ENCODE measurements around the gene ASCC3.

ASCC3 gene

DNA sequence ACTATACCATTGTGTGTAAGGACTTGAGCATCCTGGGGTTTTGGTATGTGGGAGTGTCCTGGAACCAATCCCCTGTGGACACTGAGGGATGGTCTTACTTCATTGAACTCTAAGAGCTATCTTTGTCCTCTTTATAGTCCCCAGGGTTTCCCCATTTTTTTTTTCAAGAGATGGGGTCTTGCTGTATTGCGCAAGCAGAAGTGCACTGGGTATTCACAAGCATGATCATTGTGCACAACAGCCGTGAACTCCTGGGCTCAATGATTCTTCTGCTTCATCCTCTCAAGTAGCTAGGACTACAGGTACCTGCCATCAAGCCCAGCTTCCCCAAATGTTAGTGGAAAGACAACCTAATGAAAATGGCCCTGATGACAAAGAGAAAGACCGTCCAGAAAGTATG lies 2.2 kb upstream of the ASCC3 start:
- H3K27ac ChIP-seq = no peak overlapping the region
- TF ChIP-seq ZFX (IDR thresholded peaks at IDR 0.05; ENCODE audit: borderline replicate concordance) = no peak
- TF ChIP-seq, protein P1, sequence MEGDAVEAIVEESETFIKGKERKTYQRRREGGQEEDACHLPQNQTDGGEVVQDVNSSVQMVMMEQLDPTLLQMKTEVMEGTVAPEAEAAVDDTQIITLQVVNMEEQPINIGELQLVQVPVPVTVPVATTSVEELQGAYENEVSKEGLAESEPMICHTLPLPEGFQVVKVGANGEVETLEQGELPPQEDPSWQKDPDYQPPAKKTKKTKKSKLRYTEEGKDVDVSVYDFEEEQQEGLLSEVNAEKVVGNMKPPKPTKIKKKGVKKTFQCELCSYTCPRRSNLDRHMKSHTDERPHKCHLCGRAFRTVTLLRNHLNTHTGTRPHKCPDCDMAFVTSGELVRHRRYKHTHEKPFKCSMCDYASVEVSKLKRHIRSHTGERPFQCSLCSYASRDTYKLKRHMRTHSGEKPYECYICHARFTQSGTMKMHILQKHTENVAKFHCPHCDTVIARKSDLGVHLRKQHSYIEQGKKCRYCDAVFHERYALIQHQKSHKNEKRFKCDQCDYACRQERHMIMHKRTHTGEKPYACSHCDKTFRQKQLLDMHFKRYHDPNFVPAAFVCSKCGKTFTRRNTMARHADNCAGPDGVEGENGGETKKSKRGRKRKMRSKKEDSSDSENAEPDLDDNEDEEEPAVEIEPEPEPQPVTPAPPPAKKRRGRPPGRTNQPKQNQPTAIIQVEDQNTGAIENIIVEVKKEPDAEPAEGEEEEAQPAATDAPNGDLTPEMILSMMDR (IDR thresholded peaks at IDR 0.05) = no peak

DNA sequence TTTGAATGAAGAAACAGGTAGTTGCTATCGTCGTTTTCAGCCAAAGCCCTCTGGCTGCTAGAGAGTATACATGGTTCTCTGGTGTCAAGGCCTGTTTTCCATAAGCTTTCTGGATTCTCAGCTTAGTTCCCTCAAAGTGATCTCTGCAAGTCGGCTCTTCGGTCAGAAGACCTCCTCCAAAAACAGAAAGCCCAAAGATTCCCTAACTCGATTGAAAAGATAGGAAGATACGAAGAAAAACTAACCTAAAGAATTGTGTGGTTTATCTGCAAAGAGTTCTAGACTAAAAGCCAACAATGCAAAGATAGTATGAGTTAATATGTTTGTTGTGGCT lies 545 bp upstream of the ASCC3 start:
- no peak for TF ChIP-seq ZFX (IDR thresholded peaks at IDR 0.05; ENCODE audit: borderline replicate concordance)
- TF ChIP-seq, protein P1 (IDR thresholded peaks at IDR 0.05) = no peak
- H3K27ac ChIP-seq = peak overlapping the region; percentile 77

GRCh38 chr6:100880149-100880852 lies 828 bp downstream of the ASCC3 start:
- TF ChIP-seq, protein P1 (IDR thresholded peaks at IDR 0.05) = no peak
- no peak for TF ChIP-seq ZFX (IDR thresholded peaks at IDR 0.05; ENCODE audit: borderline replicate concordance)
- H3K27ac ChIP-seq = peak overlapping the region; percentile 77

DNA sequence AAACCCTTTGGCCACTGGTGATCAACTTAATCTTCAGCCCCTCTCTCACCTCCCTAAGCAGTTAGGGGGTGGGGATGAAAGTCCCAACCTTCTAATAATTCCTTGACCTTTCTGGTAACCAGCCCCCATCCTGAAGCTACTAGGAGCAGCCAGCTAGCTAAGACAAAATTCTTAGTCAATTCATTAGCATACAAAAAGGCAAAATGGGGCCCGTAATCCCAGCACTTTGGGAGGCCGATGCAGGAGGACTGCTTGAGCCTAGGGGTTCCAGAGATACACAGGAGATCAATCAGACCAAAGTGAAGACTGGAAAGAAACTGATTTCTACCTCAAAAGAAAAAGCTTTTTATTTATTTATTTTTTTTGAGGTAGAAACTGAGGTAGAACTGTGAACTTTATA lies 1.8 kb downstream of the ASCC3 start:
- no peak for TF ChIP-seq ZFX (IDR thresholded peaks at IDR 0.05; ENCODE audit: borderline replicate concordance)
- TF ChIP-seq, protein P1 (IDR thresholded peaks at IDR 0.05) = no peak
- no peak overlapping the region for H3K27ac ChIP-seq

DNA sequence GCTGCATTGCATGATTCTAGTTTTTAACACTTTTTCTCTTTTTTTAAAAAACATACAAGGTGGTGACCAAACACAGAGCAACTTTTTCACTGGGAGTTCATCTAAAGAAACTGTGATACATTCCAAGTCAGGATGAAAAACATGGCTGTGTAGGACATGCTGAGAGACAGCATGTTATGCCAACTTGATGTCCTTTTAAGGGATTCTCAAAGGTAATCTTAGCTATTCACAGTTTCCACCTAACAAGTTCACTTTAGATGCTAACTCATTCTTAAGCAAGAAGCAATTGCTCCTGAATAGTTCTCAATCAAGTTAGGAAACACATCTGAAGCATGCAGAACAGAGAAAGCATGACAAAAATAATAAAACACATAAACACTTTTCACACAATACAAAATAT lies 3.3 kb downstream of the ASCC3 start:
- H3K27ac ChIP-seq = no peak overlapping the region
- TF ChIP-seq, protein P1 (IDR thresholded peaks at IDR 0.05) = no peak
- no peak for TF ChIP-seq ZFX (IDR thresholded peaks at IDR 0.05; ENCODE audit: borderline replicate concordance)

DNA sequence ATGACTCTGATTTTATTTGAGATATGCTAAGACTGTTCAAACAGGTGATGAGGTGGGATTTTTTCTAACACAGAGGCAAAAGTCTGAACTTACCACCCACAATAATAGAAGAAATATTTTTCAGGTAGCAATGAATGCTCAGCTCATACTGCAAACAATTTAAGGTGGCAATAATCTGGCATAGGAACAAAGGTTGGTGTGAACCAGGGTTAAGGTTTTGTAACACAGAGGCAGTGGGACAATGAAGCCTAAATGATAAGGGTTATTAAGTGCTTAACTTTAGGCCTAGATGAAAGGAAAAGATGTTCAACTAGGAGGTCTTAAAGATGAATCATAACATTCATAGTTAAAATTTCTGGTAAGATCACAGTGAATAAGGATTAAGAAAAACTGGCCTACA lies 4.9 kb downstream of the ASCC3 start:
- no peak overlapping the region for H3K27ac ChIP-seq
- TF ChIP-seq, protein P1 (IDR thresholded peaks at IDR 0.05) = no peak
- no peak for TF ChIP-seq ZFX (IDR thresholded peaks at IDR 0.05; ENCODE audit: borderline replicate concordance)

DNA sequence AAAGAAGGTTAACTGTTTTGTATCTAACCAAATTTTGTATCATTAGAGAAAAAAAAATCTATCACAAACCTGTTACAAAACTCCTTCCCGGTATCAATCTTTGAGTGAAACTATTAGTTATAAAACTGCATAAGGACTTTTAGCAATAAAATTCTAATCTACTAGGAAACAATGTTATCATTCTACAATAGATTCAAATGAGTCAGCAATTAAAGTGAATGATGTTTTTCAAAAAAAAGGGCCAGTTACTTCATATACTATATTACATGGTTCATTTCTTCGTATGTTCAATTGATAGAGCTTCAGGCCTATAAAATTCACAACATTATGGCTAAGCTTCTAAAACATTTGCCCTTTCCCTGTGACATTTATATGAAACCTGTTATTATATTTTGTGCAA lies 15.6 kb downstream of the ASCC3 start:
- H3K27ac ChIP-seq = no peak overlapping the region
- TF ChIP-seq, protein P1 (IDR thresholded peaks at IDR 0.05) = no peak
- TF ChIP-seq ZFX (IDR thresholded peaks at IDR 0.05; ENCODE audit: borderline replicate concordance) = no peak

All from 22Rv1 (cell line).